Trophoblast cell (in vitro differentiated cells and primary cell): ENCODE data around the gene COBLL1.

ENCODE experiments used
- DNase-seq, 2 donors: peaks; one replicate each; pipeline ENCODE4 v3.0.0-alpha.2; 2016
- H2AFZ ChIP-seq: 2 replicates; pipeline ENCODE4 v1.6.1; 2013; ENCODE audit warnings: low read length, moderate library complexity, mild to moderate bottlenecking; ENCODE audit not compliant: insufficient read depth, poor library complexity
- H2AK5ac ChIP-seq: 2 replicates; pipeline ENCODE4 v1.6.1; 2013; ENCODE audit warnings: mild to moderate bottlenecking, low read length
- H2BK120ac ChIP-seq: 2 replicates; pipeline ENCODE4 v1.6.1; 2013; ENCODE audit warnings: low read length, mild to moderate bottlenecking, moderate library complexity; ENCODE audit not compliant: insufficient read depth, poor library complexity
- H2BK12ac ChIP-seq: 2 replicates; pipeline ENCODE4 v1.6.1; 2013; ENCODE audit warnings: mild to moderate bottlenecking, low read length, moderate library complexity
- H2BK5ac ChIP-seq: 2 replicates; pipeline ENCODE4 v1.6.1; 2013; ENCODE audit warnings: low read length, low read depth, moderate library complexity, mild to moderate bottlenecking; ENCODE audit not compliant: poor library complexity
- H3K14ac ChIP-seq: 2 replicates; pipeline ENCODE4 v1.6.1; 2013; ENCODE audit warnings: mild to moderate bottlenecking, low read length
- H3K18ac ChIP-seq: 2 replicates; pipeline ENCODE4 v1.6.1; 2013; ENCODE audit warnings: mild to moderate bottlenecking, low read length
- H3K23ac ChIP-seq: 2 replicates; pipeline ENCODE4 v1.6.1; 2013; ENCODE audit warnings: low read length
- H3K27ac ChIP-seq: 2 replicates; pipeline ENCODE4 v1.5.1; 2013; ENCODE audit warnings: low read depth, mild to moderate bottlenecking, inconsistent platforms, low read length, moderate library complexity
- H3K27me3 ChIP-seq: 2 replicates; pipeline ENCODE4 v1.6.1; 2013; ENCODE audit warnings: inconsistent platforms, mild to moderate bottlenecking, low read length, moderate library complexity; ENCODE audit not compliant: insufficient read depth
- H3K36me3 ChIP-seq, 2 experiments: 1 replicate in 1 of 2; 2 replicates in 1 of 2; pipeline ENCODE4 v1.6.1; 2013; ENCODE audit warnings: low read length in 2 of 2, mild to moderate bottlenecking in 2 of 2, moderate library complexity in 1 of 2; ENCODE audit not compliant: insufficient read depth in 2 of 2, control insufficient read depth in 1 of 2
- H3K4ac ChIP-seq: 2 replicates; pipeline ENCODE4 v1.6.1; 2013; ENCODE audit warnings: low read depth, mild to moderate bottlenecking, low read length, moderate library complexity
- H3K4me1 ChIP-seq, 2 experiments: 1 replicate in 1 of 2; 2 replicates in 1 of 2; pipeline ENCODE4 v1.6.1; 2013; ENCODE audit warnings: low read length in 2 of 2, mild to moderate bottlenecking in 2 of 2, moderate library complexity in 1 of 2; ENCODE audit not compliant: insufficient read depth in 2 of 2, control insufficient read depth in 1 of 2
- H3K4me2 ChIP-seq: 2 replicates; pipeline ENCODE4 v1.6.1; 2013; ENCODE audit warnings: inconsistent platforms, mild to moderate bottlenecking, low read length, moderate library complexity
- H3K4me3 ChIP-seq: 2 replicates; pipeline ENCODE4 v1.5.1; 2013; ENCODE audit warnings: mild to moderate bottlenecking, low read depth, low read length, inconsistent platforms
- H3K79me1 ChIP-seq: one replicate; pipeline ENCODE4 v1.6.1; 2013; ENCODE audit warnings: low read length
- H3K79me2 ChIP-seq: 2 replicates; pipeline ENCODE4 v1.6.1; 2013; ENCODE audit warnings: low read length, mild to moderate bottlenecking; ENCODE audit not compliant: control insufficient read depth, insufficient read depth, poor library complexity
- H3K9ac ChIP-seq: 2 replicates; pipeline ENCODE4 v1.6.1; 2013; ENCODE audit warnings: mild to moderate bottlenecking, low read length
- H3K9me3 ChIP-seq: 2 replicates; pipeline ENCODE4 v1.6.1; 2013; ENCODE audit warnings: low read depth, mild to moderate bottlenecking, control low read depth, inconsistent platforms, low read length; ENCODE audit not compliant: insufficient read depth
- H4K12ac ChIP-seq: 2 replicates; pipeline ENCODE4 v1.6.1; 2013; ENCODE audit warnings: low read depth, mild to moderate bottlenecking, low read length, moderate library complexity
- H4K8ac ChIP-seq: 2 replicates; pipeline ENCODE4 v1.6.1; 2013; ENCODE audit warnings: low read depth, mild to moderate bottlenecking, low read length, moderate library complexity
- H4K91ac ChIP-seq: one replicate; pipeline ENCODE4 v1.6.1; 2013; ENCODE audit warnings: low read depth, mild to moderate bottlenecking, low read length, moderate library complexity
- WGBS: extraction: QIAGEN DNeasy Blood & Tissue Kit; methylation state at CpG from one replicate; pipeline ENCODE4 v1.1.7; 2013; ENCODE audit warnings: missing lambda C conversion rate; ENCODE audit not compliant: insufficient read length, insufficient coverage; ENCODE audit errors: extremely low coverage; 5-methylcytosine and 5-hydroxymethylcytosine counted together

The COBLL1 gene

GRCh38 chr2:164836907-164837306 lies 4.7 kb downstream of the COBLL1 start:
- Histone ChIP-seq H3K27ac (no peak overlapping the region), H2BK12ac (no peak overlapping the region), H3K14ac (no peak overlapping the region), H3K9me3 (no peaks in the 10 kb centered on the region), H3K9ac (no peak overlapping the region), H2AK5ac (no peak overlapping the region), H3K4me1 (no peaks in the 10 kb centered on the region), H3K4me3 (no peak overlapping the region), H3K23ac (no peak overlapping the region), H3K79me1 (peaks cover 13% of the 10 kb centered on the region), H4K91ac (no peak overlapping the region), H3K4me2 (no peak overlapping the region), H4K8ac (no peak overlapping the region), H2BK5ac (no peak overlapping the region), H3K79me2 (peaks cover 14% of the 10 kb centered on the region), H3K36me3 (no peaks in the 10 kb centered on the region), H4K12ac (no peak overlapping the region), H2AFZ (no peak overlapping the region), H2BK120ac (no peak overlapping the region), H3K18ac (no peak overlapping the region), H3K27me3 (no peaks in the 10 kb centered on the region), H3K4ac (no peak overlapping the region)
- DNase-seq, result no peak
- no CpG with 5 or more reads among the region's 3 CpGs for WGBS

GRCh38 chr2:164835302-164835701 lies 6.3 kb downstream of the COBLL1 start:
- no peaks in the 10 kb centered on the region for H3K27me3 ChIP-seq
- no peak overlapping the region for H2BK12ac ChIP-seq
- no peak overlapping the region for H3K4ac ChIP-seq

GRCh38 chr2:164831887-164832286 lies 9.7 kb downstream of the COBLL1 start:
- no peak for DNase-seq
- no peak overlapping the region for H4K8ac ChIP-seq
- no peaks in the 10 kb centered on the region for H3K79me2 ChIP-seq
- no peak overlapping the region for H3K23ac ChIP-seq
- no peak overlapping the region for H3K4me2 ChIP-seq
- H3K9ac ChIP-seq, result no peak overlapping the region
- H3K14ac ChIP-seq, result no peak overlapping the region
- H3K27ac ChIP-seq, result no peak overlapping the region
- no peak overlapping the region for H2BK12ac ChIP-seq
- no peak overlapping the region for H2BK120ac ChIP-seq
- H3K27me3 ChIP-seq, result no peaks in the 10 kb centered on the region
- no peak overlapping the region for H2BK5ac ChIP-seq
- no CpG with 5 or more reads among the region's 4 CpGs for WGBS
- H3K9me3 ChIP-seq, result no peaks in the 10 kb centered on the region
- no peak overlapping the region for H2AK5ac ChIP-seq
- H3K4ac ChIP-seq, result no peak overlapping the region
- no peak overlapping the region for H3K18ac ChIP-seq
- H3K4me1 ChIP-seq, result no peaks in the 10 kb centered on the region
- no peaks in the 10 kb centered on the region for H3K36me3 ChIP-seq
- H3K4me3 ChIP-seq, result no peak overlapping the region
- no peaks in the 10 kb centered on the region for H3K79me1 ChIP-seq
- H4K91ac ChIP-seq, result no peak overlapping the region
- no peak overlapping the region for H2AFZ ChIP-seq
- no peak overlapping the region for H4K12ac ChIP-seq

More at GRCh38 chr2:164835302-164835701, 6.3 kb downstream of the COBLL1 start:
- Histone ChIP-seq H3K27ac (no peak overlapping the region), H4K91ac (no peak overlapping the region), H3K9ac (no peak overlapping the region), H3K18ac (no peak overlapping the region), H3K79me1 (no peaks in the 10 kb centered on the region), H3K9me3 (no peaks in the 10 kb centered on the region), H2BK5ac (no peak overlapping the region), H3K79me2 (no peaks in the 10 kb centered on the region), H3K36me3 (no peaks in the 10 kb centered on the region), H4K8ac (no peak overlapping the region), H3K4me2 (no peak overlapping the region), H2BK120ac (no peak overlapping the region), H2AK5ac (no peak overlapping the region), H3K23ac (no peak overlapping the region), H4K12ac (no peak overlapping the region), H3K4me1 (no peaks in the 10 kb centered on the region), H3K14ac (no peak overlapping the region), H2AFZ (no peak overlapping the region), H3K4me3 (no peak overlapping the region)
- DNase-seq, result no peak

- H3K4ac ChIP-seq, result no peak overlapping the region
- no peaks in the 10 kb centered on the region for H3K79me2 ChIP-seq
- H3K36me3 ChIP-seq, result no peaks in the 10 kb centered on the region
- no peak overlapping the region for H4K91ac ChIP-seq
- H2AFZ ChIP-seq, result no peak overlapping the region
- no peaks in the 10 kb centered on the region for H3K27me3 ChIP-seq
- no peak overlapping the region for H3K23ac ChIP-seq
- no peak for DNase-seq
- H3K27ac ChIP-seq, result no peak overlapping the region
- no peak overlapping the region for H4K8ac ChIP-seq
- no peaks in the 10 kb centered on the region for H3K9me3 ChIP-seq
- H3K4me2 ChIP-seq, result no peak overlapping the region
- WGBS, result no CpG with 5 or more reads among the region's 1 CpG
- H4K12ac ChIP-seq, result no peak overlapping the region
- H3K18ac ChIP-seq, result no peak overlapping the region
- H3K79me1 ChIP-seq, result no peaks in the 10 kb centered on the region
- no peak overlapping the region for H3K14ac ChIP-seq
- no peak overlapping the region for H2BK12ac ChIP-seq
- H2AK5ac ChIP-seq, result no peak overlapping the region
- H3K4me3 ChIP-seq, result no peak overlapping the region
- H2BK5ac ChIP-seq, result no peak overlapping the region
- H3K9ac ChIP-seq, result no peak overlapping the region
- no peaks in the 10 kb centered on the region for H3K4me1 ChIP-seq
- H2BK120ac ChIP-seq, result no peak overlapping the region
Observed at GRCh38 chr2:164831180-164831579, 10.4 kb downstream of the COBLL1 start.
